GM10847 (cell line): ENCODE results near the gene CDH22.

Experiments used
- POLR2A ChIP-seq: IDR thresholded peaks from 2 replicates; pipeline ENCODE4 v1.6.1; 2011; ENCODE audit not compliant: insufficient read length; ENCODE audit errors: extremely low read depth

The CDH22 gene

GRCh38 chr20:46332373-46333160 is 24.3 kb upstream of the CDH22 start:
- no peak for TF ChIP-seq POLR2A

GRCh38 chr20:46331611-46332361 is 23.5 kb upstream of the CDH22 start:
- no peak for TF ChIP-seq POLR2A

- no peak for TF ChIP-seq POLR2A
Measured at GRCh38 chr20:46330831-46331371, 22.6 kb upstream of the CDH22 start.

GRCh38 chr20:46330072-46330763 is 21.9 kb upstream of the CDH22 start:
- no peak for TF ChIP-seq POLR2A

- TF ChIP-seq POLR2A = no peak
Measured at GRCh38 chr20:46328200-46328882, 20.0 kb upstream of the CDH22 start.

- TF ChIP-seq POLR2A = no peak
Measured at GRCh38 chr20:46327557-46327956, 19.3 kb upstream of the CDH22 start.

GRCh38 chr20:46325789-46326188 is 17.5 kb upstream of the CDH22 start:
- no peak for TF ChIP-seq POLR2A

- TF ChIP-seq POLR2A = no peak
Measured at GRCh38 chr20:46324960-46325703, 16.8 kb upstream of the CDH22 start.

GRCh38 chr20:46324379-46324778 is 16.1 kb upstream of the CDH22 start:
- TF ChIP-seq POLR2A = no peak

- no peak for TF ChIP-seq POLR2A
Measured at GRCh38 chr20:46323557-46323956, 15.3 kb upstream of the CDH22 start.

- TF ChIP-seq POLR2A = no peak
Measured at GRCh38 chr20:46322641-46323040, 14.3 kb upstream of the CDH22 start.

GRCh38 chr20:46317685-46318177 is 9.4 kb upstream of the CDH22 start:
- TF ChIP-seq POLR2A = no peak

- no peak for TF ChIP-seq POLR2A
Measured at GRCh38 chr20:46316984-46317684, 8.8 kb upstream of the CDH22 start.

- TF ChIP-seq POLR2A = no peak
Measured at GRCh38 chr20:46315311-46315710, 7.0 kb upstream of the CDH22 start.
